ENCODE data around the gene IL3RA.

- TF ChIP-seq, protein P1, sequence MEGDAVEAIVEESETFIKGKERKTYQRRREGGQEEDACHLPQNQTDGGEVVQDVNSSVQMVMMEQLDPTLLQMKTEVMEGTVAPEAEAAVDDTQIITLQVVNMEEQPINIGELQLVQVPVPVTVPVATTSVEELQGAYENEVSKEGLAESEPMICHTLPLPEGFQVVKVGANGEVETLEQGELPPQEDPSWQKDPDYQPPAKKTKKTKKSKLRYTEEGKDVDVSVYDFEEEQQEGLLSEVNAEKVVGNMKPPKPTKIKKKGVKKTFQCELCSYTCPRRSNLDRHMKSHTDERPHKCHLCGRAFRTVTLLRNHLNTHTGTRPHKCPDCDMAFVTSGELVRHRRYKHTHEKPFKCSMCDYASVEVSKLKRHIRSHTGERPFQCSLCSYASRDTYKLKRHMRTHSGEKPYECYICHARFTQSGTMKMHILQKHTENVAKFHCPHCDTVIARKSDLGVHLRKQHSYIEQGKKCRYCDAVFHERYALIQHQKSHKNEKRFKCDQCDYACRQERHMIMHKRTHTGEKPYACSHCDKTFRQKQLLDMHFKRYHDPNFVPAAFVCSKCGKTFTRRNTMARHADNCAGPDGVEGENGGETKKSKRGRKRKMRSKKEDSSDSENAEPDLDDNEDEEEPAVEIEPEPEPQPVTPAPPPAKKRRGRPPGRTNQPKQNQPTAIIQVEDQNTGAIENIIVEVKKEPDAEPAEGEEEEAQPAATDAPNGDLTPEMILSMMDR (IDR thresholded peaks at IDR 0.05), result no peak
- TF ChIP-seq POLR2A (IDR thresholded peaks at IDR 0.05), result no peak
These were observed at the start of gene IL3RA for GRCh38 chrX:1336331-1336943.
